H1 (cell line): ENCODE data around the gene NDUFB6. TPM values are rescaled to one million over a fixed set of nuclear protein-coding genes. Genes with fewer than 3 reads are reported as not detected.

Source experiments
- CBX8 ChIP-seq: fragments of 300-800, 300-1000 bp; sonication (generic); IDR thresholded peaks from 2 replicates; pipeline ENCODE4 v1.7.1; 2016; ENCODE audit warnings: low read depth, low read length, borderline replicate concordance
- CEBPB ChIP-seq: IDR thresholded peaks from 2 replicates; pipeline ENCODE4 v1.6.1; 2012; ENCODE audit warnings: low read depth, low read length
- CHD7 ChIP-seq: fragments of 300-600 bp; sonication (generic); IDR thresholded peaks from 2 replicates; pipeline ENCODE4 v1.7.1; 2012; ENCODE audit warnings: low read length, moderate library complexity, mild to moderate bottlenecking, inconsistent platforms; ENCODE audit not compliant: insufficient replicate concordance
- JUN ChIP-seq: IDR thresholded peaks from 2 replicates; pipeline ENCODE4 v1.6.1; 2011; ENCODE audit warnings: low read depth, mild to moderate bottlenecking, improper control_type of control experiment, low read length
- PHF8 ChIP-seq: fragments of 200-600 bp; sonication (generic); conservative IDR thresholded peaks from 2 replicates; pipeline ENCODE4 v1.7.1; 2012; ENCODE audit warnings: low read depth, mild to moderate bottlenecking, inconsistent platforms, low read length, moderate library complexity
- POLR2A ChIP-seq, 2 experiments: IDR thresholded peaks; 1 replicate in 1 of 2; 2 replicates in 1 of 2; pipeline ENCODE4 v1.6.1; 2011; ENCODE audit warnings: low read depth in 2 of 2, low read length in 2 of 2, mild to moderate bottlenecking in 2 of 2; ENCODE audit errors: control extremely low read depth in 1 of 2
- POLR2AphosphoS5 ChIP-seq: IDR thresholded peaks from 2 replicates; pipeline ENCODE4 v1.6.1; 2011; ENCODE audit warnings: low read depth, low read length
- RFX5 ChIP-seq: IDR thresholded peaks from 2 replicates; pipeline ENCODE4 v1.6.1; 2011; ENCODE audit warnings: low read depth, low read length, improper control_type of control experiment, borderline replicate concordance
- TBP ChIP-seq: IDR thresholded peaks from 2 replicates; pipeline ENCODE4 v1.6.1; 2011; ENCODE audit warnings: low read depth, low read length, improper control_type of control experiment
- USF2 ChIP-seq: IDR thresholded peaks from 2 replicates; pipeline ENCODE4 v1.6.1; 2011; ENCODE audit warnings: low read length, improper control_type of control experiment
- polyA plus RNA-seq, 7 experiments: library from polyadenylated mRNA; depleted of rRNA in 3 of 7; stranded (reverse) in 5 of 7; unstranded in 2 of 7; fragments of >200 nt in 5 of 7; fragments of 200-250 nt in 2 of 7; gene quantifications; 1 replicate in 5 of 7; 2 replicates in 1 of 7; 4 replicates in 1 of 7; pipeline versions ENCODE4 v1.2.1 to v1.2.3, GENCODE V29; 2011 to 2013; ENCODE audit warnings: missing spikeins in 2 of 7, mixed read lengths in 2 of 7
- total RNA-seq: library from RNA; stranded (reverse); fragmentation: NEBNext Ultra II Directional; extraction: Animal tissue kit (Norgen Biotek cat#: 25700); gene quantifications from 2 replicates; pipeline ENCODE4 v1.2.1, GENCODE V29; 2021

The NDUFB6 gene
- total and polyA plus RNA-seq, 2 of the 8 experiments (the other 6 are each of a cell fraction or from before 2014, with no cell fraction given): 55.8 to 61.4 TPM

- TF ChIP-seq CHD7 (no peak), JUN (no peak), CEBPB (no peak), USF2 (no peak), PHF8 (no peak), CBX8 (no peak), TBP (no peak), RFX5 (no peak), POLR2A (IDR thresholded peaks at IDR 0.05; ENCODE audit: control extremely low read depth in 1 of 2, low read depth in 2 of 2, low read length in 2 of 2) (no peak), POLR2AphosphoS5 (no peak)
Observed at GRCh38 chr9:32526707-32527048, 46.3 kb downstream of the NDUFB6 start (continued).
